HepG2 (cell line): ENCODE results near the gene DNAAF3. TPM values are rescaled to one million over a fixed set of nuclear protein-coding genes. Genes with fewer than 3 reads are reported as not detected.

ENCODE experiments used
- ARID5B ChIP-seq: IDR thresholded peaks from 2 replicates; pipeline ENCODE4 v1.4.0; 2020; ENCODE audit warnings: mild to moderate bottlenecking, missing genetic modification reagents
- ATF2 ChIP-seq: sonication (generic); formaldehyde crosslinking; IDR thresholded peaks from 2 replicates; pipeline ENCODE4 v1.4.0; 2020; ENCODE audit warnings: missing genetic modification reagents
- ATRX ChIP-seq: sonication (generic); formaldehyde crosslinking; IDR thresholded peaks from 2 replicates; pipeline ENCODE4 v1.4.0; 2020; ENCODE audit warnings: missing genetic modification reagents, borderline replicate concordance
- HDAC6 ChIP-seq: fragments of 200-600 bp; sonication (generic); IDR thresholded peaks from 2 replicates; pipeline ENCODE4 v1.7.0; 2017; ENCODE audit warnings: mild to moderate bottlenecking, antibody characterized with exemption, low read length, low read depth
- IRF1 ChIP-seq: sonication (generic); formaldehyde crosslinking; IDR thresholded peaks from 2 replicates; pipeline ENCODE4 v1.4.0; 2020; ENCODE audit warnings: low read depth, mild to moderate bottlenecking, missing genetic modification reagents
- MEF2D ChIP-seq: sonication (generic); formaldehyde crosslinking; IDR thresholded peaks from 2 replicates; pipeline ENCODE4 v1.5.1; 2020; ENCODE audit warnings: mild to moderate bottlenecking, missing genetic modification reagents
- MTF1 ChIP-seq: sonication (generic); formaldehyde crosslinking; IDR thresholded peaks from 2 replicates; pipeline ENCODE4 v1.5.0; 2020; ENCODE audit warnings: missing genetic modification reagents
- PRDM4 ChIP-seq: sonication (generic); formaldehyde crosslinking; IDR thresholded peaks from 2 replicates; pipeline ENCODE4 v1.9.0; 2021; ENCODE audit warnings: missing genetic modification reagents, borderline replicate concordance
- RAD21 ChIP-seq: fragments of 450-650 bp; formaldehyde crosslinking; IDR thresholded peaks from 2 replicates; pipeline ENCODE4 v1.5.0; 2020; ENCODE audit warnings: mild to moderate bottlenecking
- TEAD2 ChIP-seq: sonication (generic); formaldehyde crosslinking; IDR thresholded peaks from 2 replicates; pipeline ENCODE4 v1.9.0; 2021; ENCODE audit warnings: missing genetic modification reagents
- ZNF563 ChIP-seq: sonication (generic); formaldehyde crosslinking; IDR thresholded peaks from 2 replicates; pipeline ENCODE4 v1.8.0; 2022; ENCODE audit warnings: mild to moderate bottlenecking, moderate library complexity, missing genetic modification reagents
- ZNF660 ChIP-seq: sonication (generic); formaldehyde crosslinking; IDR thresholded peaks from 2 replicates; pipeline ENCODE4 v1.5.1; 2020; ENCODE audit warnings: mild to moderate bottlenecking, low read depth, missing genetic modification reagents, borderline replicate concordance
- ZNF761 ChIP-seq: sonication (generic); formaldehyde crosslinking; conservative IDR thresholded peaks from 2 replicates; pipeline ENCODE4 v1.4.0; 2020; ENCODE audit warnings: mild to moderate bottlenecking, missing genetic modification reagents
- polyA plus RNA-seq, 8 experiments: library from polyadenylated mRNA; depleted of rRNA in 3 of 8; stranded (reverse) in 7 of 8; unstranded in 1 of 8; fragments of >200 nt; fragmentation: Illumina TruSeq in 4 of 8; extraction: Trizol in 4 of 8; gene quantifications; 2 replicates each; pipeline versions ENCODE4 v1.2.1 to v1.2.3, GENCODE V29; 2011 to 2016; ENCODE audit warnings: low read depth in 4 of 8, missing spikeins in 1 of 8, mixed read lengths in 1 of 8; ENCODE audit not compliant: insufficient read depth in 1 of 8
- total RNA-seq, 5 experiments: library from RNA; depleted of rRNA; stranded (reverse); fragments of >200 nt; fragmentation: Illumina TruSeq; extraction: Trizol; gene quantifications; 2 replicates each; pipeline ENCODE4 v1.2.3, GENCODE V29; 2016; ENCODE audit warnings: low read depth in 1 of 5
- TF ChIP-seq, protein P1 (sequence below): sonication (generic); formaldehyde crosslinking; IDR thresholded peaks from 2 replicates; pipeline ENCODE4 v1.4.0; 2020; ENCODE audit warnings: mild to moderate bottlenecking, missing genetic modification reagents, borderline replicate concordance
- TF ChIP-seq, protein P2 (sequence below): sonication (generic); formaldehyde crosslinking; IDR thresholded peaks from 2 replicates; pipeline ENCODE4 v1.4.0; 2020; ENCODE audit warnings: missing genetic modification reagents, mild to moderate bottlenecking, borderline replicate concordance

The DNAAF3 gene
- total and polyA plus RNA-seq, 2 of the 13 experiments (the other 11 are each of a cell fraction or from before 2014, with no cell fraction given), result 0.30 to 0.40 TPM

DNA sequence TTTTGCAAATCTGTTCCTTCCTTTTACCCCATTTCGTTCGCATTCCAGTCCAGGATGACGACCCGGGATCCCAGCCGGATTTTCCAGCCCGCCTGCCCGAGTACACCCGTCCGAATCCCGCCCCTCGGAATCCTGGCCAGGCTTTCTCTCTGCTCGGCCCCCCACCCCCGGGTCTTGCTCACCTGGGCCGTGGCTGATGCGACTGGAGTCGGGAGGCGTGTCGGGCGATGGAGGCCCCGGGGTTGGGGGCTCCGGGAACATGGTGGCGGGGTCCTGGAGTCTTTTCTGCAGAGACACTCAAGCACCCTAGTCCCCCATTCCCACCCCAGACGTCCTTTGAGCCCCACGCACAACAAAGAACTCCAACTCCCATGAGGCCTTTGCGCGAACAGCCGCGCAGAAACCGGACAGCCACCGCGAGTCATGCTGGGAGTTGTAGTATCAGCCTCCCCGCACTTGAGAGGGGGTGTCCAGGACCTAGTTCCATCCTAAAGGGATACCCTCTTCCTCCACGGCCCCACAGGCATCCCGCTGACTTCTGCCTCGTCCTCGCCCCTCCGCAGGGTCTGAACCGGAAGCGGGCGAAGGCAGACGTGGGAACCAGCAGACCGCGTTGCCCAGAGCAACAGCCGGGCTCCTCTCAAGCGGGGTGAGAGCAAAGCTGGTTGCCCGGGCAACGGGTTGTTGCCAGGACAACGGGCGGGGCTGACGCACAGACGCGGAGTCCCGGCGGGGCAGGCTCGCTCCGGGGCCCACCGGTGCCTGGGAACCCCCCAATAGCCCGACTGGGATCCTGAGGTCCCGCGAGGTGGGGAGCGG lies 12.6 kb upstream of the DNAAF3 start (continued):
- TF ChIP-seq ATF2 (CRISPR knock-in tag) (no peak), RAD21 (CRISPR knock-in tag) (no peak), ZNF563 (CRISPR knock-in tag) (no peak; the same call in 1 of the 2 replicates), TEAD2 (CRISPR knock-in tag) (no peak), PRDM4 (CRISPR knock-in tag) (no peak), IRF1 (CRISPR knock-in tag) (no peak), HDAC6 (no peak), MEF2D (CRISPR knock-in tag) (no peak), ARID5B (CRISPR knock-in tag) (no peak), MTF1 (CRISPR knock-in tag) (no peak), ZNF660 (CRISPR knock-in tag) (no peak), ATRX (no peak), ZNF761 (CRISPR knock-in tag) (no peak)
- TF ChIP-seq, protein P1, sequence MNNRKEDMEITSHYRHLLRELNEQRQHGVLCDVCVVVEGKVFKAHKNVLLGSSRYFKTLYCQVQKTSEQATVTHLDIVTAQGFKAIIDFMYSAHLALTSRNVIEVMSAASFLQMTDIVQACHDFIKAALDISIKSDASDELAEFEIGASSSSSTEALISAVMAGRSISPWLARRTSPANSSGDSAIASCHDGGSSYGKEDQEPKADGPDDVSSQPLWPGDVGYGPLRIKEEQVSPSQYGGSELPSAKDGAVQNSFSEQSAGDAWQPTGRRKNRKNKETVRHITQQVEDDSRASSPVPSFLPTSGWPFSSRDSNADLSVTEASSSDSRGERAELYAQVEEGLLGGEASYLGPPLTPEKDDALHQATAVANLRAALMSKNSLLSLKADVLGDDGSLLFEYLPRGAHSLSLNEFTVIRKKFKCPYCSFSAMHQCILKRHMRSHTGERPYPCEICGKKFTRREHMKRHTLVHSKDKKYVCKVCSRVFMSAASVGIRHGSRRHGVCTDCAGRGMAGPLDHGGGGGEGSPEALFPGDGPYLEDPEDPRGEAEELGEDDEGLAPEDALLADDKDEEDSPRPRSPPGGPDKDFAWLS (CRISPR knock-in tag), result no peak
- TF ChIP-seq, protein P2, sequence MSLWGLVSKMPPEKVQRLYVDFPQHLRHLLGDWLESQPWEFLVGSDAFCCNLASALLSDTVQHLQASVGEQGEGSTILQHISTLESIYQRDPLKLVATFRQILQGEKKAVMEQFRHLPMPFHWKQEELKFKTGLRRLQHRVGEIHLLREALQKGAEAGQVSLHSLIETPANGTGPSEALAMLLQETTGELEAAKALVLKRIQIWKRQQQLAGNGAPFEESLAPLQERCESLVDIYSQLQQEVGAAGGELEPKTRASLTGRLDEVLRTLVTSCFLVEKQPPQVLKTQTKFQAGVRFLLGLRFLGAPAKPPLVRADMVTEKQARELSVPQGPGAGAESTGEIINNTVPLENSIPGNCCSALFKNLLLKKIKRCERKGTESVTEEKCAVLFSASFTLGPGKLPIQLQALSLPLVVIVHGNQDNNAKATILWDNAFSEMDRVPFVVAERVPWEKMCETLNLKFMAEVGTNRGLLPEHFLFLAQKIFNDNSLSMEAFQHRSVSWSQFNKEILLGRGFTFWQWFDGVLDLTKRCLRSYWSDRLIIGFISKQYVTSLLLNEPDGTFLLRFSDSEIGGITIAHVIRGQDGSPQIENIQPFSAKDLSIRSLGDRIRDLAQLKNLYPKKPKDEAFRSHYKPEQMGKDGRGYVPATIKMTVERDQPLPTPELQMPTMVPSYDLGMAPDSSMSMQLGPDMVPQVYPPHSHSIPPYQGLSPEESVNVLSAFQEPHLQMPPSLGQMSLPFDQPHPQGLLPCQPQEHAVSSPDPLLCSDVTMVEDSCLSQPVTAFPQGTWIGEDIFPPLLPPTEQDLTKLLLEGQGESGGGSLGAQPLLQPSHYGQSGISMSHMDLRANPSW, result no peak
